HG03045 (cell line): Measurements from ENCODE around the gene HRK.

Source experiments
- ATAC-seq: cut with Tn5 transposase; IDR thresholded peaks from one replicate; pipeline ENCODE4 v1.9.1; 2021; ENCODE audit warnings: mild to moderate bottlenecking, moderate library complexity; ENCODE audit not compliant: unreplicated experiment

HRK gene

GRCh38 chr12:116870306-116870705, 10.9 kb downstream of the HRK start:
- ATAC-seq: no peak

- no peak for ATAC-seq
These were observed 13.7 kb downstream of the HRK start for GRCh38 chr12:116867523-116867922.

- ATAC-seq: no peak
These were observed 16.7 kb downstream of the HRK start for GRCh38 chr12:116864371-116865160.

- ATAC-seq: no peak
These were observed 17.9 kb downstream of the HRK start for GRCh38 chr12:116863275-116863767.

GRCh38 chr12:116862167-116862566, 19.1 kb downstream of the HRK start:
- no peak for ATAC-seq

- peak; percentile 85 for ATAC-seq
These were observed 19.9 kb downstream of the HRK start for GRCh38 chr12:116861320-116861719.

GRCh38 chr12:116860263-116860662, 21.0 kb downstream of the HRK start:
- ATAC-seq: no peak

- no peak for ATAC-seq
These were observed 22.2 kb downstream of the HRK start for GRCh38 chr12:116859079-116859478.

- ATAC-seq: no peak
These were observed 24.5 kb downstream of the HRK start for GRCh38 chr12:116856729-116857128.

GRCh38 chr12:116855744-116856470, 25.3 kb downstream of the HRK start:
- ATAC-seq: no peak

GRCh38 chr12:116853507-116853906, 27.7 kb downstream of the HRK start:
- ATAC-seq: no peak

- no peak for ATAC-seq
These were observed 28.9 kb downstream of the HRK start for GRCh38 chr12:116852303-116852702.

GRCh38 chr12:116849216-116849615, 32.0 kb downstream of the HRK start:
- no peak for ATAC-seq

- no peak for ATAC-seq
These were observed 38.2 kb downstream of the HRK start for GRCh38 chr12:116843085-116843484.

- ATAC-seq: no peak
These were observed 41.9 kb downstream of the HRK start for GRCh38 chr12:116839287-116839830.

GRCh38 chr12:116838365-116838764, 42.9 kb downstream of the HRK start:
- no peak for ATAC-seq

- ATAC-seq: no peak
These were observed 44.1 kb downstream of the HRK start for GRCh38 chr12:116837097-116837496.

- ATAC-seq: no peak
These were observed 45.8 kb downstream of the HRK start for GRCh38 chr12:116835484-116835883.

- no peak for ATAC-seq
These were observed 47.8 kb downstream of the HRK start for GRCh38 chr12:116833474-116833873.

GRCh38 chr12:116832353-116832752, 48.9 kb downstream of the HRK start:
- ATAC-seq: no peak

- no peak for ATAC-seq
These were observed 53.8 kb downstream of the HRK start for GRCh38 chr12:116827432-116827831.

- ATAC-seq: no peak
These were observed 60.0 kb downstream of the HRK start for GRCh38 chr12:116821291-116821690.
